ENCODE results near the gene FIBCD1. TPM values are rescaled to one million over a fixed set of nuclear protein-coding genes. Genes with fewer than 3 reads are reported as not detected.

FIBCD1 gene
- total RNA-seq, 2 experiments from 2014 or later, result not detected

DNA sequence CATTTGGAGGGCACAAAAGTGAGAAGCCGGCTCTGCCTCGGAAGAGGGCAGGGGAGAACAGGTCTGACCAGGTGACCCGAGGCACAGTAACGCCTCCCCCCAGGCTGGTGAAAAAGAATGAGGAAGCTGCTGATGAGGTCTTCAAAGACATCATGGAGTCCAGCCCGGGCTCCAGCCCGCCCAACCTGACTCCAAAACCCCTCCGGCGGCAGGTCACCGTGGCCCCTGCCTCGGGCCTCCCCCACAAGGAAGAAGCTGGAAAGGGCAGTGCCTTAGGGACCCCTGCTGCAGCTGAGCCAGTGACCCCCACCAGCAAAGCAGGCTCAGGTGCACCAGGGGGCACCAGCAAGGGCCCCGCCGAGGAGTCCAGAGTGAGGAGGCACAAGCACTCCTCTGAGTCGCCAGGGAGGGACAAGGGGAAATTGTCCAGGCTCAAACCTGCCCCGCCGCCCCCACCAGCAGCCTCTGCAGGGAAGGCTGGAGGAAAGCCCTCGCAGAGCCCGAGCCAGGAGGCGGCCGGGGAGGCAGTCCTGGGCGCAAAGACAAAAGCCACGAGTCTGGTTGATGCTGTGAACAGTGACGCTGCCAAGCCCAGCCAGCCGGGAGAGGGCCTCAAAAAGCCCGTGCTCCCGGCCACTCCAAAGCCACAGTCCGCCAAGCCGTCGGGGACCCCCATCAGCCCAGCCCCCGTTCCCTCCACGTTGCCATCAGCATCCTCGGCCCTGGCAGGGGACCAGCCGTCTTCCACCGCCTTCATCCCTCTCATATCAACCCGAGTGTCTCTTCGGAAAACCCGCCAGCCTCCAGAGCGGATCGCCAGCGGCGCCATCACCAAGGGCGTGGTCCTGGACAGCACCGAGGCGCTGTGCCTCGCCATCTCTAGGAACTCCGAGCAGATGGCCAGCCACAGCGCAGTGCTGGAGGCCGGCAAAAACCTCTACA lies 54.2 kb downstream of the FIBCD1 start:
- H3K27ac Mint-ChIP-seq, result no peak overlapping the region
- no peak overlapping the region for H3K4me3 Mint-ChIP-seq
- ChIA-PET POLR2A (no interaction called here), CTCF (no interaction called here)
- ATAC-seq (no peak), DNase-seq (no peak)
- H3K9me3 Mint-ChIP-seq (ENCODE audit: insufficient read depth), result no peaks in the 10 kb centered on the region
- H3K4me1 Mint-ChIP-seq (ENCODE audit: low read depth), result no peaks in the 10 kb centered on the region
- H3K27me3 Mint-ChIP-seq (ENCODE audit: low read depth), result no peaks in the 10 kb centered on the region
- H3K36me3 Mint-ChIP-seq (ENCODE audit: low read depth), result peaks cover 8% of the 10 kb centered on the region

DNA sequence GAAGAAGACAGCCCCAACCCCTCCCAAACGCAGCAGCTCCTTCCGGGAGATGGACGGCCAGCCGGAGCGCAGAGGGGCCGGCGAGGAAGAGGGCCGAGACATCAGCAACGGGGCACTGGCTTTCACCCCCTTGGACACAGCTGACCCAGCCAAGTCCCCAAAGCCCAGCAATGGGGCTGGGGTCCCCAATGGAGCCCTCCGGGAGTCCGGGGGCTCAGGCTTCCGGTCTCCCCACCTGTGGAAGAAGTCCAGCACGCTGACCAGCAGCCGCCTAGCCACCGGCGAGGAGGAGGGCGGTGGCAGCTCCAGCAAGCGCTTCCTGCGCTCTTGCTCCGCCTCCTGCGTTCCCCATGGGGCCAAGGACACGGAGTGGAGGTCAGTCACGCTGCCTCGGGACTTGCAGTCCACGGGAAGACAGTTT lies 54.9 kb downstream of the FIBCD1 start:
- CTCF ChIA-PET, result no interaction called here
- no peaks in the 10 kb centered on the region for H3K9me3 Mint-ChIP-seq (ENCODE audit: insufficient read depth)
- no peaks in the 10 kb centered on the region for H3K4me1 Mint-ChIP-seq (ENCODE audit: low read depth)
- no peak overlapping the region for H3K27ac Mint-ChIP-seq
- H3K4me3 Mint-ChIP-seq, result no peak overlapping the region
- no peak for ATAC-seq
- H3K27me3 Mint-ChIP-seq (ENCODE audit: low read depth), result no peaks in the 10 kb centered on the region
- POLR2A ChIA-PET, result no interaction called here
- no peak for DNase-seq
- H3K36me3 Mint-ChIP-seq (ENCODE audit: low read depth), result peaks cover 11% of the 10 kb centered on the region

DNA sequence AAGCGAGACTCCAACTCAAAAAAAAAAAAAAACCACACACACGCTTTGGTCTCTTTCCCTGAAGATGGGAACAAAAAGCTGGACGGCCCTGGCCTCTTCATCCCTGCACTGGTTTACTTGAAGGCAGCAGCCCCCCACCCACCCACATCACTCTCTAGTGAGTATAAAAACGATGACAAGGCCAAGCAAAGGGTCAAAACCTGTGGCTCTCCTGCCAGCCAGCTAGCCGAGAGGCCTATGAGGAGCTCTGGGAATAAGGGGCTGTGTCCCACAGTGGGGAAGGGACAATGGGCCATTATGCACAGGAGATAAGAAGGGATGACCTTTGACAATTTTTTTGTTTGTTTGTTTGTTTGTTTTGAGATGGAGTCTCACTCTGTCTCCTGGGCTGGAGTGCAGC lies 55.6 kb downstream of the FIBCD1 start:
- Mint-ChIP-seq H3K36me3 (ENCODE audit: low read depth) (peaks cover 12% of the 10 kb centered on the region), H3K4me1 (ENCODE audit: low read depth) (no peaks in the 10 kb centered on the region), H3K27ac (no peak overlapping the region), H3K27me3 (ENCODE audit: low read depth) (no peaks in the 10 kb centered on the region), H3K4me3 (no peak overlapping the region), H3K9me3 (ENCODE audit: insufficient read depth) (no peaks in the 10 kb centered on the region)
- ChIA-PET CTCF (no interaction called here), POLR2A (interaction anchor here (0.6 kb wide), 1 partner anchor 217 kb away, joined by 3 read pairs; no protein-coding TSS in a partner anchor)
- DNase-seq (no peak), ATAC-seq (no peak)

DNA sequence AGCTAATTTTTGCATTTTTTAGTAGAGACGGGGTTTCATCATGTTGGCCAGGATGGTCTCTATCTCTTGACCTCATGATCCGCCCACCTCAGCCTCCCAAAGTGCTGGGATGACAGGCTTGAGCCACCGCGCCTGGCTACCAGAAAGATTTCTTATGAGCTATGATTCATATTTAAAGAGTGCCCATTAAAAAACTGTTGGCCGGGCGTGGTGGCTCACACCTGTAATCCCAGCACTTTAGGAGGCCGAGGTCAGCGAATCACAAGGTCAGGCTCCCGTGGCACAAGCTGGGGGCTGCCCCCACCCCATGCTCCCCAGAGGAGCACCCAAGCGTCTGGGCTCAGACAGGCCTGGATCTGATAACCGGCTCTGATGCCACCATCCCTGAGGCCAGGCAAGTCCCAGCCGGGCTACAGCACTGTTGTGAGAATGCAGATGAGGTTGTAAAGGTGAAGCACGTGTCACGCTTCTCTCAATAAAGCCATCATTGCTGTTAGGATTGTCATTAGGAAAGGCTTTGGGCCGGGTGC lies 56.3 kb downstream of the FIBCD1 start:
- ChIA-PET CTCF (interaction anchor here (1.0 to 1.3 kb wide), 2 partner anchors 13 to 17 kb away, joined by 5 to 7 read pairs; no protein-coding TSS in a partner anchor), POLR2A (interaction anchor here (0.6 to 1.1 kb wide), 2 partner anchors 216 to 242 kb away, joined by 3 to 4 read pairs; partner anchors contain the start of gene NUP214)
- ATAC-seq, result no peak
- Mint-ChIP-seq H3K36me3 (ENCODE audit: low read depth) (peaks cover 12% of the 10 kb centered on the region), H3K27me3 (ENCODE audit: low read depth) (no peaks in the 10 kb centered on the region), H3K4me3 (no peak overlapping the region), H3K4me1 (ENCODE audit: low read depth) (no peaks in the 10 kb centered on the region), H3K9me3 (ENCODE audit: insufficient read depth) (no peaks in the 10 kb centered on the region), H3K27ac (no peak overlapping the region)
- no peak for DNase-seq

DNA sequence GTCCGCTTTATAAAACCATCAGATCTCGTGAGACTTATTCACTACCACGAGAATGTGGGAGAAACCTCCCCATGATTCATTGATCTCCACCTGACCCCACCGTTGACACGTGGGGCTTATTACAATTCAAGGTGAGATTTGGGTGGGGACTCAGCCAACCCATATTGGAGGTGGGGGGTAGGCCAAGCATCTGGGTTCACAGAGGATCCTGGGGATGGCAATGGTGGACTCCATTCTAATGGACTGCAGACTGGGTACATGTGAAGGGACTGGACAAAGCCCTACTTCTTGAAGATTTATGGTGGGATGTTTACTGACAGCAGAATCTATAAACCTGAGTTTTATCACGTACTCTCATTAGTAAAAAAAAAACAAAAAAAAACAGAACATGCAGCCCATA lies 57.5 kb downstream of the FIBCD1 start:
- Mint-ChIP-seq H3K27me3 (ENCODE audit: low read depth) (no peaks in the 10 kb centered on the region), H3K4me1 (ENCODE audit: low read depth) (no peaks in the 10 kb centered on the region), H3K9me3 (ENCODE audit: insufficient read depth) (no peaks in the 10 kb centered on the region), H3K36me3 (ENCODE audit: low read depth) (peaks cover 12% of the 10 kb centered on the region), H3K27ac (no peak overlapping the region), H3K4me3 (no peak overlapping the region)
- CTCF ChIA-PET, result interaction anchor here (1.1 kb wide), 1 partner anchor 15 kb away, joined by 3 read pairs; no protein-coding TSS in a partner anchor
- DNase-seq (no peak), ATAC-seq (no peak)
- POLR2A ChIA-PET, result no interaction called here

DNA sequence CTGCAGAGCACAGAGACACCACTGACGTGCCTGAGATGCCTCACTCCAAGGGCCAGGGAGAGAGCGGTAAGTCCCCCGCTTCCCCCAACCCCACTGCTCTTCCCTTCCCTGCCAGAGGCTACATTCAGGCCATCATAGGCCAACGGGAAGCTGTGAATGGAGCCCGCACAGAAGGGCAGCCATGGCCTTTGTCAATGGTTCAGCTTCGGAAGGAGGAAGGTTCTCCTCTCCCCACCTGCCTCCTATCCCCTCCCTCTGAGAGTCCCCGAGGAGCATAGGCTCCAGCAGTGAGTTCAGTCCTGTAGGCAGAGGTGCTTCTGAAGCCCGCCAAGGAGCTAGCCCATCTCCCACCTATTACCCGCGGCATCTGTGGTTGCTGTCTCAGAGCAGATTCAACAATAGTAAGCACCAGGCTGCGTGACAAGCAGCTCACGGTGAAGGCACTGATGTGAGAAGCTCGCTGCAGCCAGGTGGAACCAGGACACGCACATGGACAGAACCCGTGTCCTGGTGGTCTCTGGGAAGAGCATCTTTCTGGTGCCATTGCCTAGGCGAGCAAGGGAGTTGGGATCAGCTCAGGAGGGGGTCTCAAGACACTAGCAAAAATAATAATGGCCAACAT lies 58.3 kb downstream of the FIBCD1 start:
- DNase-seq, result no peak
- Mint-ChIP-seq H3K27ac (no peak overlapping the region), H3K4me3 (no peak overlapping the region), H3K27me3 (ENCODE audit: low read depth) (no peaks in the 10 kb centered on the region), H3K36me3 (ENCODE audit: low read depth) (peaks cover 10% of the 10 kb centered on the region), H3K4me1 (ENCODE audit: low read depth) (no peaks in the 10 kb centered on the region), H3K9me3 (ENCODE audit: insufficient read depth) (no peaks in the 10 kb centered on the region)
- POLR2A ChIA-PET, result no interaction called here
- ATAC-seq, result no peak
- CTCF ChIA-PET, result interaction anchor here (1.1 kb wide), 1 partner anchor 14 kb away, joined by 3 read pairs; no protein-coding TSS in a partner anchor

DNA sequence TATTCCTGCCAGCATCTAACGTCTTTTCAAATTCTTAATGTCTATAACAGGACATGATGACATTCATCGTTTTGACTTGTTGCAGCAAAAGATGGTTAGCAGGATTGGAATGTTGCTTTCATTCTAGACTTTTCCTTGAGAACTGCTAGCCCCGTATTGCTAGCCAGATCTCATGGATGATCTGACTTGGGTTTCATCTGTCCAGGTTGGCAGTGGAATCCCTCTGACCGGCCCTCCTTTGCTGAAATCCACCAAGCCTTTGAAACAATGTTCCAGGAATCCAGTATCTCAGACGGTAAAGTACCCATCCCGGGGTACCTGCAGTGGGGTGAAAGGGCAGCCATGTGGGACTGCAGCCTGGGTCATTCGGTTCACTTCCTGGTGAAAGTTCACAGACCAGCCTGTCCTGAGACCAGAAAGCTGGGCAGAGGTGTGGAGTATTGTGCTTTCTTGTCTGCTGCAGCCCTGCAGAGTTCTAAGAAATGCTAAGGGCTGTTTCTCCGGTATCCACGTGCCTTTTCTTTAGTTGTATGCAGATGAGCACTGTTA lies 59.1 kb downstream of the FIBCD1 start:
- ChIA-PET POLR2A (no interaction called here), CTCF (no interaction called here)
- no peaks in the 10 kb centered on the region for H3K4me1 Mint-ChIP-seq (ENCODE audit: low read depth)

DNA sequence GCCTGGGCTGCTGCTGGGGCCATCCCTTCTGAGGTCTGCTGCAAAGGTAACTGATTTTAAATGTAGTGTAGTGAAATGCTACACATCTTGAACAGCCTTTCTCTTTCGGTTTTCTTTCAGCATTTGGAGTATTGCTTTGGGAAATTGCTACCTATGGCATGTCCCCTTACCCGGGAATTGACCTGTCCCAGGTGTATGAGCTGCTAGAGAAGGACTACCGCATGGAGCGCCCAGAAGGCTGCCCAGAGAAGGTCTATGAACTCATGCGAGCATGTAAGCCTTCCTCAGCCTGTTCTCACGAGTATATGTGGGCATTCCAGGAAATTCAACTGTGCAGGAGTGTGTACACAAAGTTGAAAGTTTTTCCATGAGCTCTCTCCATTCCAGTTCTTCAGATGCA lies 60.8 kb downstream of the FIBCD1 start:
- CTCF ChIA-PET, result no interaction called here
- POLR2A ChIA-PET, result no interaction called here
- H3K4me1 Mint-ChIP-seq (ENCODE audit: low read depth), result no peaks in the 10 kb centered on the region
- H3K27ac Mint-ChIP-seq, result no peak overlapping the region
- DNase-seq (no peak), ATAC-seq (no peak)
- no peak overlapping the region for H3K4me3 Mint-ChIP-seq
- H3K27me3 Mint-ChIP-seq (ENCODE audit: low read depth), result no peaks in the 10 kb centered on the region
- H3K36me3 Mint-ChIP-seq (ENCODE audit: low read depth), result peaks cover 19% of the 10 kb centered on the region
- no peaks in the 10 kb centered on the region for H3K9me3 Mint-ChIP-seq (ENCODE audit: insufficient read depth)

More for the DNA sequence above, 59.1 kb downstream of the FIBCD1 start:
- no peak for ATAC-seq
- H3K27ac Mint-ChIP-seq, result no peak overlapping the region
- no peak overlapping the region for H3K4me3 Mint-ChIP-seq
- H3K9me3 Mint-ChIP-seq (ENCODE audit: insufficient read depth), result no peaks in the 10 kb centered on the region
- DNase-seq, result no peak
- H3K27me3 Mint-ChIP-seq (ENCODE audit: low read depth), result no peaks in the 10 kb centered on the region
- H3K36me3 Mint-ChIP-seq (ENCODE audit: low read depth), result peaks cover 12% of the 10 kb centered on the region

DNA sequence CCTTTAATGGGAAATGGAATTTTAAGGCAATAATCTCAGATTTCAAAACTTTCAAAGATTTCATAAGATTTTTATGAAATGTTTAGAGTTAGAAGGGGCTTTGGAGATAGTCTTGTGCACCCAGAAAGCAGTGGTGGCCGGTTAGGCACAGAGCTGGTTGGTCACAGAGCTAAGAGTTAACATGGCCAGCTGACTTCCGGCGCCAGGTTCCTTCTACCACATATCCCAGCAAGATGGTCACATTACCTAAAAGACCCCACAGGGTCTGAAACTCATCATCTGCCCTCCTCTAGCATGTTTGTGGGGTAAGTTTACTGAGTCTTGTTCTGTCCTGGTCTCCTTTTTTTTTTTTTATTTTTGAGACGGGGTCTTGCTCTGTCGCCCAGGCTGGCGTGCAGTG lies 61.7 kb downstream of the FIBCD1 start:
- H3K4me3 Mint-ChIP-seq, result no peak overlapping the region
- ChIA-PET CTCF (no interaction called here), POLR2A (no interaction called here)
- ATAC-seq (no peak), DNase-seq (no peak)
- H3K27me3 Mint-ChIP-seq (ENCODE audit: low read depth), result no peaks in the 10 kb centered on the region
- H3K27ac Mint-ChIP-seq, result no peak overlapping the region
- peaks cover 26% of the 10 kb centered on the region for H3K36me3 Mint-ChIP-seq (ENCODE audit: low read depth)
- H3K4me1 Mint-ChIP-seq (ENCODE audit: low read depth), result no peaks in the 10 kb centered on the region
- H3K9me3 Mint-ChIP-seq (ENCODE audit: insufficient read depth), result no peaks in the 10 kb centered on the region

DNA sequence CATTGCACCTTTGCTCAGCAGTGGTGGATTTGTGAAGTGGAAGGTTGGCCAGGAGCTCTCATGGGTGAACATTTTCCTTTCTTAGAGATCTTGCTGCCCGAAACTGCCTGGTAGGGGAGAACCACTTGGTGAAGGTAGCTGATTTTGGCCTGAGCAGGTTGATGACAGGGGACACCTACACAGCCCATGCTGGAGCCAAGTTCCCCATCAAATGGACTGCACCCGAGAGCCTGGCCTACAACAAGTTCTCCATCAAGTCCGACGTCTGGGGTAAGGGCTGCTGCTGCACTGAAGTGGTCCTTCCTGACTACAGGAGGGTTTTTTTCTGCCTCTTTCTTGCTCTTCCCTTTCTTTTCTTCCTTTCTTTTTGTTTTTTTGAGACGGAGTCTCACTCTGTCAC lies 64.3 kb downstream of the FIBCD1 start:
- Mint-ChIP-seq H3K4me1 (ENCODE audit: low read depth) (no peaks in the 10 kb centered on the region), H3K36me3 (ENCODE audit: low read depth) (peaks cover 24% of the 10 kb centered on the region), H3K9me3 (ENCODE audit: insufficient read depth) (no peaks in the 10 kb centered on the region), H3K4me3 (no peak overlapping the region), H3K27ac (no peak overlapping the region), H3K27me3 (ENCODE audit: low read depth) (no peaks in the 10 kb centered on the region)
- DNase-seq (no peak), ATAC-seq (no peak)
- ChIA-PET CTCF (no interaction called here), POLR2A (no interaction called here)

DNA sequence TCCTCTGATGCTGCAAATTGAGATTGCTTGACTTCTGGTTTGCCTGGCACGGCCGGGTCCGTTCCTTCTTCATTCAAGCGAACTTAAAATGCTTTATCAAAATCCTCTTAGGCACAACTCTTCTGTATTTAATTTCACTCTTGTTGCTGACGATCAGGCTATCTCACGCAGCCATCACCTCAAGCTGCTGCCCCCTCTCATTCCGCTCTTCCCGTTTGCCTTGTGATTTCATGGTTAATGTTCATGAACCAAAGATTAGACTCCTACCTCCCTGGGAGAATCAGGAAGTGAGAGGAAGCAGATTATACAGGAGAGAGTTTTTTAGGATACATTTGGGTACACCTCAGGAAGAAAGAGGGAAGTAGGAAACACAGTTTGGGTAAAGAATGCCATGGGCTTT lies 65.1 kb downstream of the FIBCD1 start:
- ATAC-seq (no peak), DNase-seq (no peak)
- ChIA-PET POLR2A (no interaction called here), CTCF (no interaction called here)
- Mint-ChIP-seq H3K4me3 (no peak overlapping the region), H3K27ac (no peak overlapping the region), H3K9me3 (ENCODE audit: insufficient read depth) (no peaks in the 10 kb centered on the region), H3K4me1 (ENCODE audit: low read depth) (no peaks in the 10 kb centered on the region), H3K27me3 (ENCODE audit: low read depth) (no peaks in the 10 kb centered on the region), H3K36me3 (ENCODE audit: low read depth) (peaks cover 20% of the 10 kb centered on the region)

DNA sequence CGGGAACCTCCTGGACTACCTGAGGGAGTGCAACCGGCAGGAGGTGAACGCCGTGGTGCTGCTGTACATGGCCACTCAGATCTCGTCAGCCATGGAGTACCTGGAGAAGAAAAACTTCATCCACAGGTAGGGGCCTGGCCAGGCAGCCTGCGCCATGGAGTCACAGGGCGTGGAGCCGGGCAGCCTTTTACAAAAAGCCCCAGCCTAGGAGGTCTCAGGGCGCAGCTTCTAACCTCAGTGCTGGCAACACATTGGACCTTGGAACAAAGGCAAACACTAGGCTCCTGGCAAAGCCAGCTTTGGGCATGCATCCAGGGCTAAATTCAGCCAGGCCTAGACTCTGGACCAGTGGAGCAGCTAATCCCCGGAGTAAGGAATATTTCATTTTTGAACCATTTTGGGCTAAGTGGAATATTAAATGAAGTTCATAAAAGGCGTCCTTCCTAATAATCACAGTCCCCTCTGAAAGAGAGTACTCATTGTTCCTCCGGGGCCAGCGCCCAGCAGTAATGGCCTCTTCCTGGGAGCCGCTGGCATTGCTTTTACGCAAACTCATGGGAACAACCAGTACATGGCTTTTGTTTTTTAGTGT lies 66.0 kb downstream of the FIBCD1 start:
- no peak for ATAC-seq
- CTCF ChIA-PET, result no interaction called here
- H3K36me3 Mint-ChIP-seq (ENCODE audit: low read depth), result peaks cover 20% of the 10 kb centered on the region
- H3K27ac Mint-ChIP-seq, result no peak overlapping the region
- no peak for DNase-seq
- H3K4me1 Mint-ChIP-seq (ENCODE audit: low read depth), result no peaks in the 10 kb centered on the region
- POLR2A ChIA-PET, result no interaction called here
- no peaks in the 10 kb centered on the region for H3K27me3 Mint-ChIP-seq (ENCODE audit: low read depth)
- H3K4me3 Mint-ChIP-seq, result no peak overlapping the region
- H3K9me3 Mint-ChIP-seq (ENCODE audit: insufficient read depth), result no peaks in the 10 kb centered on the region
